ENCODE measurements around the gene FAM120B.

DNA sequence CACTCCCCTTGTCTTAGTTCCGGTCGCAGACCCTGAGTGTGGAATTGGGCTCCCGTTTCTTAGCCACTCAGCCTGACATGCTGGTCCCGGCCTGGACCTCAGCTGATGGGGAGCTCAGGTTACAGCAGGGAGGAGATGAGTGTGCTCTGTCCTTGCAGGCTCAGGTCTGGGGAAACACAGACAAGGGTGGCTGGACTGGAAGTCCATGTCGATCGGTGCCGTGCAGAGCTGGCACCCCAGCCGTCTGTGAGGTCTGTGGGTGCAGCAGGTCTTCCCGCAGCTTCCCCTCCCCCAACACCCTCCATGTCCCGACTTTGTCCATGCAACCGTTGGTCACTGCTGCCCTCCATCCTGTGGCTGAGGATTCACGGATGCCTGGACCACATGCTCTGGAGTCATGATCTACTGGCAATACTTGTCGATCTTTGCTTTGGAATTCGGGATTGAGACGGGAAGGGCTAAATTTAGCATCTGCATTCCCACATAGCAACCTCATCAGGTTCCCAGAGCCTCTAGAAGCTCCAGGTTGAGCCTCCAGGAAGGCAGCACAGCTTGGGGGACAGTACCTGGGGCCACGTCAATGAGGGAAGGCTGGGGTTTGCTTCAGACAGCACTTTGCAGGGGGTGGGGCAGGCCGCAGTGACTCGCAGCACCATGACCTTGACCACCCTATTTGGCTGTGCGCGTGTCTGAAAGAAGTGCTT, 127.7 kb downstream of the FAM120B start:
- TF ChIP-seq, protein P1, sequence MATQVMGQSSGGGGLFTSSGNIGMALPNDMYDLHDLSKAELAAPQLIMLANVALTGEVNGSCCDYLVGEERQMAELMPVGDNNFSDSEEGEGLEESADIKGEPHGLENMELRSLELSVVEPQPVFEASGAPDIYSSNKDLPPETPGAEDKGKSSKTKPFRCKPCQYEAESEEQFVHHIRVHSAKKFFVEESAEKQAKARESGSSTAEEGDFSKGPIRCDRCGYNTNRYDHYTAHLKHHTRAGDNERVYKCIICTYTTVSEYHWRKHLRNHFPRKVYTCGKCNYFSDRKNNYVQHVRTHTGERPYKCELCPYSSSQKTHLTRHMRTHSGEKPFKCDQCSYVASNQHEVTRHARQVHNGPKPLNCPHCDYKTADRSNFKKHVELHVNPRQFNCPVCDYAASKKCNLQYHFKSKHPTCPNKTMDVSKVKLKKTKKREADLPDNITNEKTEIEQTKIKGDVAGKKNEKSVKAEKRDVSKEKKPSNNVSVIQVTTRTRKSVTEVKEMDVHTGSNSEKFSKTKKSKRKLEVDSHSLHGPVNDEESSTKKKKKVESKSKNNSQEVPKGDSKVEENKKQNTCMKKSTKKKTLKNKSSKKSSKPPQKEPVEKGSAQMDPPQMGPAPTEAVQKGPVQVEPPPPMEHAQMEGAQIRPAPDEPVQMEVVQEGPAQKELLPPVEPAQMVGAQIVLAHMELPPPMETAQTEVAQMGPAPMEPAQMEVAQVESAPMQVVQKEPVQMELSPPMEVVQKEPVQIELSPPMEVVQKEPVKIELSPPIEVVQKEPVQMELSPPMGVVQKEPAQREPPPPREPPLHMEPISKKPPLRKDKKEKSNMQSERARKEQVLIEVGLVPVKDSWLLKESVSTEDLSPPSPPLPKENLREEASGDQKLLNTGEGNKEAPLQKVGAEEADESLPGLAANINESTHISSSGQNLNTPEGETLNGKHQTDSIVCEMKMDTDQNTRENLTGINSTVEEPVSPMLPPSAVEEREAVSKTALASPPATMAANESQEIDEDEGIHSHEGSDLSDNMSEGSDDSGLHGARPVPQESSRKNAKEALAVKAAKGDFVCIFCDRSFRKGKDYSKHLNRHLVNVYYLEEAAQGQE (IDR thresholded peaks at IDR 0.05; ENCODE audit: insufficient replicate concordance, low read depth), result no peak
- TF ChIP-seq, protein P2, sequence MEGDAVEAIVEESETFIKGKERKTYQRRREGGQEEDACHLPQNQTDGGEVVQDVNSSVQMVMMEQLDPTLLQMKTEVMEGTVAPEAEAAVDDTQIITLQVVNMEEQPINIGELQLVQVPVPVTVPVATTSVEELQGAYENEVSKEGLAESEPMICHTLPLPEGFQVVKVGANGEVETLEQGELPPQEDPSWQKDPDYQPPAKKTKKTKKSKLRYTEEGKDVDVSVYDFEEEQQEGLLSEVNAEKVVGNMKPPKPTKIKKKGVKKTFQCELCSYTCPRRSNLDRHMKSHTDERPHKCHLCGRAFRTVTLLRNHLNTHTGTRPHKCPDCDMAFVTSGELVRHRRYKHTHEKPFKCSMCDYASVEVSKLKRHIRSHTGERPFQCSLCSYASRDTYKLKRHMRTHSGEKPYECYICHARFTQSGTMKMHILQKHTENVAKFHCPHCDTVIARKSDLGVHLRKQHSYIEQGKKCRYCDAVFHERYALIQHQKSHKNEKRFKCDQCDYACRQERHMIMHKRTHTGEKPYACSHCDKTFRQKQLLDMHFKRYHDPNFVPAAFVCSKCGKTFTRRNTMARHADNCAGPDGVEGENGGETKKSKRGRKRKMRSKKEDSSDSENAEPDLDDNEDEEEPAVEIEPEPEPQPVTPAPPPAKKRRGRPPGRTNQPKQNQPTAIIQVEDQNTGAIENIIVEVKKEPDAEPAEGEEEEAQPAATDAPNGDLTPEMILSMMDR (IDR thresholded peaks at IDR 0.05; ENCODE audit: insufficient read depth, low read length), result no peak

Data from HL-60 (cell line).